Ectodermal cell (in vitro differentiated cells): ENCODE results near the gene ORAI3.

Experiments
- H3K27ac ChIP-seq: 2 replicates; pipeline ENCODE4 v1.7.0; 2013; ENCODE audit warnings: mild to moderate bottlenecking, low read depth, low read length; ENCODE audit not compliant: insufficient read depth, poor library complexity, severe bottlenecking
- H3K27me3 ChIP-seq: 2 replicates; pipeline ENCODE4 v1.7.0; 2013; ENCODE audit warnings: mild to moderate bottlenecking, low read length; ENCODE audit not compliant: insufficient read depth, control insufficient read depth, poor library complexity, severe bottlenecking
- H3K36me3 ChIP-seq: one replicate; pipeline ENCODE4 v1.7.0; 2013; ENCODE audit warnings: low read length; ENCODE audit not compliant: control insufficient read depth, insufficient read depth
- H3K4me1 ChIP-seq: one replicate; pipeline ENCODE4 v1.7.0; 2013; ENCODE audit warnings: low read length; ENCODE audit not compliant: control insufficient read depth, insufficient read depth
- H3K4me3 ChIP-seq: 2 replicates; pipeline ENCODE4 v1.7.0; 2013; ENCODE audit warnings: low read depth, low read length, control low read depth; ENCODE audit not compliant: insufficient read depth
- H3K9me3 ChIP-seq: 2 replicates; pipeline ENCODE4 v1.7.0; 2013; ENCODE audit warnings: mild to moderate bottlenecking, low read length, moderate library complexity; ENCODE audit not compliant: control insufficient read depth
- WGBS, 2 experiments: methylation state at CpG; one replicate each; pipeline ENCODE4 v1.1.7; 2013; ENCODE audit warnings: missing lambda C conversion rate in 2 of 2; 5-methylcytosine and 5-hydroxymethylcytosine counted together

ORAI3 gene

DNA sequence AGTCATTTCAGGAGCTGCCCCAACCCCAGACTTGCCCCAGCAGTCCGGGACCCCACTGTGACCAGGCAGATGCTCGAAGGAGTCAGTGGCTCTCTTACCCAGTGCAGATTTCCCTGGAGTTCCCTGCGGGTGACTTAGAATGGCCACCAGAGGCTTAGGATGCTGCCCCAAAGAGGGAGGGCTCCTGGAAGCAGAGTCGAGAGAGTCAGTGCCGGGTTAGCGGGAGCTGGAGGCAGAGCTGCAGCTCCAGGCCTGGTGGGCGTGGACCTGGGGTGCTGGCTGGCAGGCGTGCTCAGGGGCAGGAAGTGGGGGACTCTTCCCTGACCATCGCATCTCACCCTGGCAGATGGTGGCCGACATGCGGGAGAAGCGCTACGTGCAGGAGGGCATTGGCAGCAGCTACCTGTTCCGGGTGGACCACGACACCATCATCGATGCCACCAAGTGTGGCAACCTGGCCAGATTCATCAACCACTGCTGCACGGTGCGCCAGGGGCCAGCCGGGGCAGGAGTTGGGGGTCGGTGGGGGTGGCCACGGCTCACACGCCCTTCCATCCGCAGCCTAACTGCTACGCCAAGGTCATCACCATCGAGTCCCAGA lies 34.5 kb downstream of the ORAI3 start:
- Histone ChIP-seq H3K27me3 (no peaks in the 10 kb centered on the region), H3K4me3 (no peak overlapping the region), H3K36me3 (peaks cover 21% of the 10 kb centered on the region), H3K4me1 (peaks cover 7% of the 10 kb centered on the region), H3K27ac (no peak overlapping the region), H3K9me3 (no peaks in the 10 kb centered on the region)
- 94 to 96% methylated on average over 25 of the region's 25 CpGs for WGBS, 2 experiments

DNA sequence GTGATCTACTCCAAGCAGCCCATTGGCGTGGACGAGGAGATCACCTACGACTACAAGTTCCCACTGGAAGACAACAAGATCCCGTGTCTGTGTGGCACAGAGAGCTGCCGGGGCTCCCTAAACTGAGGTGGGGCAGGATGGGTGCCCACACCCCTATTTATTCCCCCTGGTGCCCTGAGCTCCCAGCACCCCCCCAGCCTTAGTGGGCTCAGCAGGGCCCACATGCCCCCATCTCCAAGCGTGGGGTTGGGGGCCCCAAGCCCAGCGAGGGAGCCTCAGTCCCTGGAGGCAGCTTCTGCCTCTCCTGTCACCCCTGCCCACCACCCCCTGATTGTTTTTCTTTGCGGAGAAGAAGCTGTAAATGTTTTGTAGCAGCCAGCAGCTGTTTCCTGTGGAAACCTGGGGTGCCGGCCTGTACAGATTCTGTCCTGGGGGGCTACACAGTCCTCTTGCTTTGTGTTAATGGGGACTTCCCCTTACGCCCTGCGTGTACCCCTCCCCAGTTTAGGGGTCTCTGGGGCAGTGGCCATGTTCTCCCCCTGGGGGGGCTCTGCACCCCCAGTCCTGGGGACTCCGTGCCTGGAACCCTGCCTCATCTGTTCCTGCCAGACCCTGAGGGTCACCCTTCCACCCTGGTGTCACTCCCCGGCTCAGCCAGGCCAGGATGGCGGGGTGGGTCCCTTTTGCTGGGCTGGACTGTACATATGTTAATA lies 35.2 kb downstream of the ORAI3 start:
- Histone ChIP-seq H3K27me3 (no peaks in the 10 kb centered on the region), H3K27ac (no peak overlapping the region), H3K4me3 (no peak overlapping the region), H3K36me3 (peaks cover 21% of the 10 kb centered on the region), H3K9me3 (no peaks in the 10 kb centered on the region), H3K4me1 (peaks cover 7% of the 10 kb centered on the region)
- 95 to 96% methylated on average over 14 of the region's 14 CpGs for WGBS, 2 experiments

DNA sequence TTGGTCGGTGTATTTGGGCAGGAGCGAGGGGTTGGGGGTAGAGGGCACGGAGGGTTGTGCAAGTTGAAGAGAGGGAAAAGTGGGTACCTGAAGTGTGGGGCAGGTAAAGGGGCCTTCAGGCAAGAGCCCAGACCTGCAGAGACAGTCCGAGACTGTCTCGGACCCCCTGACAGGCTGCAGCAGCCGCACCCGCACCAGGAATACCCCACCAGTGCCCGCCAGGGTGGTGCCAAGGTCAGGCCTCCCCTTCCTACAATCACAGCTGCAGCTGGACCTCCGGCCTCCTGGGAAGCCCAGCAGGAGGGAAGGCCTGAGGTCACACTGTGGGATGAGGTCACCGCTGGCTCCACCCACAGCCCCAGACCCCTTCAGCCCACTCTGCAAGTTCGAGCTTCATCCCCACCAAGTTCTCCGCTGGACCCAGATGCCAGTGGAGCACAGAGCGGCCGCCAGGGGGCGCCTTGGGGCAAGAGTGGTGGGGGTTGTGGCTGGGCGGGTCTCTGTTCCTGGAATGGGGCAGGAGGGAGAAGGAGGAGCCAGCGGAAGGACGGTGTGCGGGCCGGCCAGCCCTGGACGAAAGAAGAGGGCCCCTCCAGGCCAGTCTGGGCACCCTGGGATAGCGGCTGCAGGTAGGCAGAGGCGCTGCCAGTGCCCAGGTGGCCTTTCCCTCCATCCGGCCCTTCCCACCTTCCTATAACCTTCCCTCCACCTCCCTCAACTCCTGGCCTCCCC lies 36.0 kb downstream of the ORAI3 start, which contains the start of gene HSD3B7:
Gene HSD3B7 (plus strand): TSS at position 539 of the 732 bp plus-strand sequence. CDS start 452 bp downstream, outside the sequence.
- peaks cover 21% of the 10 kb centered on the region for H3K36me3 ChIP-seq
- WGBS, 2 experiments, result 39 to 41% methylated on average over 24 of the region's 24 CpGs
- H3K27me3 ChIP-seq, result no peaks in the 10 kb centered on the region
- H3K9me3 ChIP-seq, result no peaks in the 10 kb centered on the region
- H3K4me1 ChIP-seq, result peaks cover 7% of the 10 kb centered on the region
- no peak within 1 kb of the TSS for H3K4me3 ChIP-seq
- no peak within 1 kb of the TSS for H3K27ac ChIP-seq

DNA sequence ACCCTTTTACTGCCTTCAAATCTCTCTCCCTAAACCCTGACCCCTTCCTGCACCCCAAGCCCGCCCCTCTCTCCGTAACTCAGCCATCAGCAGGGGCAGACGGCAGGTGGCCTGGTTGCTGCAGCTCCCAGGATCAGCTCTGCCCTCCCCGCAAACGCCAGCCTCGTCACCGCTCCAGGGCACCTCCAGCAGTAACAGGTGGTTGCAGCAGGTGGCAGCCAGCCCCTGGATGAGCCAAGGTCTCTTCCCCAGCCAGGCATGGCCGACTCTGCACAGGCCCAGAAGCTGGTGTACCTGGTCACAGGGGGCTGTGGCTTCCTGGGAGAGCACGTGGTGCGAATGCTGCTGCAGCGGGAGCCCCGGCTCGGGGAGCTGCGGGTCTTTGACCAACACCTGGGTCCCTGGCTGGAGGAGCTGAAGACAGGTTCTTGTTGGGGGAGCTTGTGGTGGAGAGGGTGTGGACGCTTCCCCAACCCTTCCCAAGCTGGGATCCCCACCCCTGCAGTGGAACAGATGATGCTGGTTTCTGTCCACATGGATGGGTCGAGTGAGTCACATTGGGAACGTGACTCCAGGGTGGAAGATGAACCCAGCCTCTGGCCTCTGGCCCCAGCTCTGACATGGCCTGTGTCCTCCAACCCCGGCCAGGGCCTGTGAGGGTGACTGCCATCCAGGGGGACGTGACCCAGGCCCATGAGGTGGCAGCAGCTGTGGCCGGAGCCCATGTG lies 36.7 kb downstream of the ORAI3 start:
- Histone ChIP-seq H3K4me3 (no peak overlapping the region), H3K27me3 (no peaks in the 10 kb centered on the region), H3K36me3 (peaks cover 14% of the 10 kb centered on the region), H3K27ac (no peak overlapping the region), H3K4me1 (peaks cover 7% of the 10 kb centered on the region), H3K9me3 (no peaks in the 10 kb centered on the region)
- WGBS, 2 experiments, result 83 to 85% methylated on average over 19 of the region's 20 CpGs

DNA sequence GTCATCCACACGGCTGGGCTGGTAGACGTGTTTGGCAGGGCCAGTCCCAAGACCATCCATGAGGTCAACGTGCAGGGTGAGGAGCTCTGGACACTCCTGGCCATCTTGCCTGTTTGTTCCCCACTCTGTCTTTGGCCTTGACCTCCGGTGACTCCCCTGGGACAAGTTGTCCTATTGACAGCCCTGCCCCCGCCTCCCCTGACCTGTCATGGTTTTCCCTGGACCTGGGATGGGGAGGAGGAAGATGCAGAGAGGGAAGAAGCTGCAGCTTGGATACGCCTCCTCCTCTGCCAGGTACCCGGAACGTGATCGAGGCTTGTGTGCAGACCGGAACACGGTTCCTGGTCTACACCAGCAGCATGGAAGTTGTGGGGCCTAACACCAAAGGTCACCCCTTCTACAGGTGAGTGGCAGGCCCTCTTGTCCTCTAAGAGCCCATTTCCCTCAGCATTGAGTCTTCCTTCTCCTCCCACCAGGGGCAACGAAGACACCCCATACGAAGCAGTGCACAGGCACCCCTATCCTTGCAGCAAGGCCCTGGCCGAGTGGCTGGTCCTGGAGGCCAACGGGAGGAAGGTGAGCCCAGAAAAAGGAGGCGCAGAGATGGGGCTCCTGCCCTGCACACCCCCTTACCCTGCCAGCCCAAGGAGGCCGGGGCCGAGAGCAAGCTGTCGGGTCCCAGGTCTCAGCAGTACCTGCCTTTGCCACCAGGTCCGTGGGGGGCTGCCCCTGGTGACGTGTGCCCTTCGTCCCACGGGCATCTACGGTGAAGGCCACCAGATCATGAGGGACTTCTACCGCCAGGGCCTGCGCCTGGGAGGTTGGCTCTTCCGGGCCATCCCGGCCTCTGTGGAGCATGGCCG lies 37.5 kb downstream of the ORAI3 start:
- peaks cover 7% of the 10 kb centered on the region for H3K4me1 ChIP-seq
- WGBS, 2 experiments, result 94 to 96% methylated on average over 29 of the region's 29 CpGs
- no peaks in the 10 kb centered on the region for H3K9me3 ChIP-seq

DNA sequence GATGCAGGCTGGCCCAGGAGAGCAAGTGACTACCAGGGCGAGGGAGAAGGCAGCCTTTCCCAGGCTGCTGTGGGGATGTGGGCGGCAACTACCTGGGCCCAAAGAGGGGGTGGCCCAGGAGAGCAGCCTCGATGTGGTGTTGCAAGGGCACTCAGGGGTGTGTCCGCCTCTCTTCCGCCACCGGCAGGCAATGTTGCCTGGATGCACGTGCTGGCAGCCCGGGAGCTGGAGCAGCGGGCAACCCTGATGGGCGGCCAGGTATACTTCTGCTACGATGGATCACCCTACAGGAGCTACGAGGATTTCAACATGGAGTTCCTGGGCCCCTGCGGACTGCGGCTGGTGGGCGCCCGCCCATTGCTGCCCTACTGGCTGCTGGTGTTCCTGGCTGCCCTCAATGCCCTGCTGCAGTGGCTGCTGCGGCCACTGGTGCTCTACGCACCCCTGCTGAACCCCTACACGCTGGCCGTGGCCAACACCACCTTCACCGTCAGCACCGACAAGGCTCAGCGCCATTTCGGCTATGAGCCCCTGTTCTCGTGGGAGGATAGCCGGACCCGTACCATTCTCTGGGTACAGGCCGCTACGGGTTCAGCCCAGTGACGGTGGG lies 38.8 kb downstream of the ORAI3 start:
- H3K36me3 ChIP-seq, result peaks cover 4% of the 10 kb centered on the region
- H3K4me1 ChIP-seq, result peaks cover 7% of the 10 kb centered on the region
- no peak overlapping the region for H3K4me3 ChIP-seq
- H3K27ac ChIP-seq, result no peak overlapping the region
- WGBS, 2 experiments, result 94% methylated on average over 30 of the region's 30 CpGs
- H3K27me3 ChIP-seq, result no peaks in the 10 kb centered on the region
- no peaks in the 10 kb centered on the region for H3K9me3 ChIP-seq

More for the DNA sequence above, 37.5 kb downstream of the ORAI3 start:
- H3K4me3 ChIP-seq, result no peak overlapping the region
- H3K36me3 ChIP-seq, result peaks cover 7% of the 10 kb centered on the region
- H3K27me3 ChIP-seq, result no peaks in the 10 kb centered on the region
- H3K27ac ChIP-seq, result no peak overlapping the region

DNA sequence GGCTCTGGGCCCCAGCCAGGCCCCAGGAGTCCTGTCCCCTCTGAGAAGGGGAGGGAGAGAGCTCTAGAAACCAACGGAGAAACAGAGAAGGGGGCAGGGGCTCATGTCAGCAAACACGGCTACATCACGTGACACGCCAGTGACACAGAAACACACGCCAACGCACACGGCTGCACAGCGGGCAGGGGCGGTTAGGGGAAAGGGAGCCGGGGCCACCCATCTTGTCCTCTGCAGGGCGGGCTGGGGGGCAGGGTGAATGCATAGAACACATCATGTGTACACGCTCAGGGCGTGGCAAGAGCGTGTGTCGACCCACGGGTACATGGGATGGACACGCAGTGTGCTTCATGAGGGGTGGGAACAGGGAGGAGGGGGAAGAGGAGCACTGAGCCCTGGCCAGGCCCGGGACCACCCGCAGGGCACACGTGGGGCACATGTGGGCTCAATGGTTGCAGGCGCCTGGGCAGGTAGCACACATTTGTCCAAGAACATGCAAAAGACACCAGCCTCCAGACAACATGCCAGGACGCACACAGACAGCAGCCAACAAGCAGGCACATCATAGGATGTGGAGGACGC lies 40.7 kb downstream of the ORAI3 start:
- H3K27me3 ChIP-seq, result no peaks in the 10 kb centered on the region
- no peaks in the 10 kb centered on the region for H3K36me3 ChIP-seq
- no peaks in the 10 kb centered on the region for H3K9me3 ChIP-seq
- H3K4me3 ChIP-seq, result no peak overlapping the region
- WGBS, 2 experiments, result 93 to 94% methylated on average over 23 of the region's 23 CpGs
- no peak overlapping the region for H3K27ac ChIP-seq
- H3K4me1 ChIP-seq, result peaks cover 7% of the 10 kb centered on the region

DNA sequence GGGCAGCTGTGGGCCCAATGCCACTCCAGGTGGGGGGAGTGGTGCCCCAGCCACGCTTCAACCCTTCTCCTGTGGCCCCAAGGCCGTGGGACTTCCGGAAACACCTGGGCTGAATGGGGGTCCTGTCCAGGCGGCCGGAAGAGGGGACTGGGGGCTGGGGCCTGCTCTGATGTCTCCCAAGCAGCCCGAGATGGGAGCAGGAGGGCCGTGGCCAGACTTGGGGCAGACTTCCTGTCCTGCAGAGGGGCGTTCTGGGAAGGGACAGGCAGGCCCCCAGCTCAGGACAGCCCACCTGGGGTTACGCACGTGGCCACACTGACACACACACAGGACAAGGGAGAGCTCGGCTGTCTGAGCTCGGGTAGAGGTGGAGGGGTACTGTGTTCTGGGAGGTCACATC lies 41.2 kb downstream of the ORAI3 start:
- Histone ChIP-seq H3K27ac (no peak overlapping the region), H3K4me3 (no peak overlapping the region), H3K4me1 (peaks cover 6% of the 10 kb centered on the region), H3K36me3 (no peaks in the 10 kb centered on the region), H3K9me3 (no peaks in the 10 kb centered on the region), H3K27me3 (no peaks in the 10 kb centered on the region)
- WGBS, 2 experiments, result 87 to 91% methylated on average over 12 of the region's 12 CpGs

DNA sequence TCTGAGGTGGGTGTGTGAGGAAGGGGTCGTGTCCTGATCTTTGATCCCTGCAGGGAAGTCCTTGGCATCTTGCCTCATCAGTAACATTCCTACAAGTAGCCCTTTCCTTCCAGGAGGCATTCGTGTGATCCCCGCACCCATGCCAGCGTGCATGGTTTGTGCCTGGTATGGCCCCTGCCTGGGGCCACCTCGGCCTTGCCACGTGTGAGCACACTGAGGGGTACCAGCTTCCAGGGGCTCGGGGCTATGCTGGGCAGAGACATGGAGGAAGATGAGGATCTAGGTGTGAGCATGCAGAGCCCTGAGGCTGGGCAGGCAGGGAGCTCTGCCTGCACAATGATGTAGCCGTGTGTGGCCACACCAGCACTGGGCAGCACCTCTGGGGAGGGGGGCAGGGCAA lies 42.2 kb downstream of the ORAI3 start:
- 79% methylated on average over 8 of the region's 8 CpGs for WGBS, 2 experiments
- H3K27ac ChIP-seq, result no peak overlapping the region
- no peak overlapping the region for H3K4me3 ChIP-seq
- H3K4me1 ChIP-seq, result no peaks in the 10 kb centered on the region
- peaks cover 3% of the 10 kb centered on the region for H3K27me3 ChIP-seq
- H3K36me3 ChIP-seq, result no peaks in the 10 kb centered on the region
- H3K9me3 ChIP-seq, result no peaks in the 10 kb centered on the region
